ENCODE measurements around the gene STAP1. TPM values are rescaled to one million over a fixed set of nuclear protein-coding genes. Genes with fewer than 3 reads are reported as not detected.

STAP1 gene
- total and polyA plus RNA-seq, 12 donors = 0.15 to 0.97 TPM; not detected in 10

- H3K9me3 ChIP-seq = peaks cover 0 to 11% (median 0%) of the 10 kb centered on the region in 11 donors
- ATAC-seq (no peak), DNase-seq (no peak)
- TF ChIP-seq, protein P1, sequence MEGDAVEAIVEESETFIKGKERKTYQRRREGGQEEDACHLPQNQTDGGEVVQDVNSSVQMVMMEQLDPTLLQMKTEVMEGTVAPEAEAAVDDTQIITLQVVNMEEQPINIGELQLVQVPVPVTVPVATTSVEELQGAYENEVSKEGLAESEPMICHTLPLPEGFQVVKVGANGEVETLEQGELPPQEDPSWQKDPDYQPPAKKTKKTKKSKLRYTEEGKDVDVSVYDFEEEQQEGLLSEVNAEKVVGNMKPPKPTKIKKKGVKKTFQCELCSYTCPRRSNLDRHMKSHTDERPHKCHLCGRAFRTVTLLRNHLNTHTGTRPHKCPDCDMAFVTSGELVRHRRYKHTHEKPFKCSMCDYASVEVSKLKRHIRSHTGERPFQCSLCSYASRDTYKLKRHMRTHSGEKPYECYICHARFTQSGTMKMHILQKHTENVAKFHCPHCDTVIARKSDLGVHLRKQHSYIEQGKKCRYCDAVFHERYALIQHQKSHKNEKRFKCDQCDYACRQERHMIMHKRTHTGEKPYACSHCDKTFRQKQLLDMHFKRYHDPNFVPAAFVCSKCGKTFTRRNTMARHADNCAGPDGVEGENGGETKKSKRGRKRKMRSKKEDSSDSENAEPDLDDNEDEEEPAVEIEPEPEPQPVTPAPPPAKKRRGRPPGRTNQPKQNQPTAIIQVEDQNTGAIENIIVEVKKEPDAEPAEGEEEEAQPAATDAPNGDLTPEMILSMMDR (IDR thresholded peaks at IDR 0.05) = no peak
- WGBS, 2 donors = 98% methylated on average over 3 of the region's 3 CpGs
- H3K27ac ChIP-seq = no peak overlapping the region
- intact Hi-C loops (cut with DNase I) = no loop called here
- H3K4me1 ChIP-seq = no peaks in the 10 kb centered on the region
- no peaks in the 10 kb centered on the region for H3K27me3 ChIP-seq
- H3K36me3 ChIP-seq = peaks cover 0 to 100% (median 37%) of the 10 kb centered on the region in 9 donors
- H3K4me3 ChIP-seq = no peak overlapping the region
Measured at GRCh38 chr4:67533112-67533511, 25.4 kb upstream of the STAP1 start.

DNA sequence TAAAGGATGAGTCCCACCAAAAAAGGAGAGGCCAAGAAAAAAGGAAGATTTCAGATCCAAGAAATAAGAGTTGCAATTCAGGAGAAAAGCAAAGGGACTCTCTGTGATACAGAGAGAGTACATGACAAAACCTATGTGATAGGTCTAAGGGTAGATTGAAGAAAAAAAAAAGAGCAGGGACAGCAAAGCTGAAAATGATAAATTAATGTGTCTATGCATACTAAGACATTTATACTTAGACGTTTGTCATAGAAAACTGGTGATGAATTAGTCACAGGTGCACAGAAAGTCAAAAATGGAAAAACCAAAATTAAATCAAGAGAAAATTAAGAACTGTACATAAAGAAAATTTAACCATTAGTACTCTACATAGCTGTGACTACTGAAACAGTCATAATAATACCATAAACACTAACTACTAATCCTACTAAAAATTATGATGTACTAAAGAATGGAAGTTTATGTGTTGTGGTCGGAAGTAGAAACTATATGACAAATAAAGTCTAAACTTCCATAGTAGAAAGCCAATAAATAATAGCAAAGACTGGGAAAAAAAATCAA lies 23.2 kb upstream of the STAP1 start:
- intact Hi-C loops (cut with DNase I) = no loop called here
- no peak for ATAC-seq

DNA sequence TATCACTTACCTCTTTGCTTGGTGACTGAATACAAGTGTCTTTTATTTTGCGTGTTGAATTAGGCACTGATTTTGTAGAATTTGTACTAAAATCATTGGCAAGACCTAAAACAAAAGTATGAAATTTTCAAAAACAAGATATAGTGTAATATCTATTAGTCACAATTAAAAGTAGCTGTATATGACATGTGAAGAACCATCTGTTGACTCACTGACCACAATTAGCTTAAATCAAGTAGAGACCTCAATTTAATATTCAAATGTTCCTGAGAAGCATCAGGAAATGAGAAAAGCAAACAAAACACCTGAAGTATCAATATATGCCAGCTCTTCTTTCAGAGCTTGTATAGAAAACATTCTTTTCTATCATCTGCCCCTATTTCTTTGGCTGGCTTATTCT lies 18.7 kb upstream of the STAP1 start:
- no peak overlapping the region for H3K27ac ChIP-seq
- intact Hi-C loops (cut with DNase I) = loop anchor here in 2 of 10 donors (10.0 kb wide), 2 partner anchors 85 to 805 kb away; no protein-coding TSS in a partner anchor
- TF ChIP-seq, protein P1 (IDR thresholded peaks at IDR 0.05) = no peak
- DNase-seq (no peak), ATAC-seq (no peak)
- H3K9me3 ChIP-seq = no peaks in the 10 kb centered on the region
- H3K4me1 ChIP-seq = peaks cover 0 to 32% (median 20%) of the 10 kb centered on the region in 9 donors
- H3K36me3 ChIP-seq = peaks cover 0 to 88% (median 14%) of the 10 kb centered on the region in 9 donors
- no peak overlapping the region for H3K4me3 ChIP-seq
- WGBS, 2 donors = 100% methylated on average over 1 of the region's 1 CpG
- no peaks in the 10 kb centered on the region for H3K27me3 ChIP-seq

More for the DNA sequence above, 23.2 kb upstream of the STAP1 start:
- Histone ChIP-seq H3K36me3 (peaks cover 0 to 100% (median 37%) of the 10 kb centered on the region in 9 donors), H3K4me1 (no peaks in the 10 kb centered on the region), H3K27ac (no peak overlapping the region), H3K27me3 (no peaks in the 10 kb centered on the region), H3K9me3 (peaks cover 0 to 11% (median 0%) of the 10 kb centered on the region in 11 donors), H3K4me3 (no peak overlapping the region)
- WGBS, 2 donors = 91 to 93% methylated on average over 2 of the region's 2 CpGs
- DNase-seq = no peak
- TF ChIP-seq, protein P1 (IDR thresholded peaks at IDR 0.05) = no peak

DNA sequence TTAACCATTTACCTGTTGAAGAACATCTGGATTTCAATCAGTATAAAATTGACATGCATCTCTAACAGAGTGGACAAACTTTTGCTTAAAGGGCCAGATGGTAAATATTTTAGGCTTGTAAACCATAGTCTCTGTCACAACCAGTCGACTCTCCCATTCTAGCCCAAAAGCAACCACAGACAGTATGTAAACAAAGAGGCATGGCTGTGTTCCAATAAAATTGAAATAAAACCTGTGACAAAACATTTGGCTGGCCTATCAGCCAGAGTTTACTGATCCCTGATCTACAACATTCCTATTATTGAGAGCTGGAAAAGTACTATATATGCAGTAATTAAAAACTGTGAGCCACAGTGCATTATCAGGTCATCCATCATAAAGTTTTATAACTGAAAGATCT lies 16.5 kb upstream of the STAP1 start:
- Histone ChIP-seq H3K27me3 (no peaks in the 10 kb centered on the region), H3K36me3 (peaks cover 0 to 66% (median 9%) of the 10 kb centered on the region in 9 donors), H3K4me3 (no peak overlapping the region), H3K9me3 (no peaks in the 10 kb centered on the region), H3K27ac (no peak overlapping the region), H3K4me1 (peaks cover 0 to 39% (median 25%) of the 10 kb centered on the region in 9 donors)
- DNase-seq (no peak), ATAC-seq (no peak)
- TF ChIP-seq, protein P1 (IDR thresholded peaks at IDR 0.05) = no peak
- 56 to 79% methylated on average over 1 of the region's 1 CpG for WGBS, 2 donors
- intact Hi-C loops (cut with DNase I) = loop anchor here in 3 of 10 donors (2.0 to 10.0 kb wide), 3 partner anchors 83 to 803 kb away; partner anchors contain the start of gene UBA6 (in 1 of the 3)

Measured in heart right ventricle (tissue), 16 donors.